CMK (cell line): ENCODE results near the gene MED29.

ENCODE experiments used
- DNase-seq: peaks from one replicate; pipeline ENCODE4 v3.0.0-alpha.2; 2010; ENCODE audit warnings: low read depth

Gene MED29

DNA sequence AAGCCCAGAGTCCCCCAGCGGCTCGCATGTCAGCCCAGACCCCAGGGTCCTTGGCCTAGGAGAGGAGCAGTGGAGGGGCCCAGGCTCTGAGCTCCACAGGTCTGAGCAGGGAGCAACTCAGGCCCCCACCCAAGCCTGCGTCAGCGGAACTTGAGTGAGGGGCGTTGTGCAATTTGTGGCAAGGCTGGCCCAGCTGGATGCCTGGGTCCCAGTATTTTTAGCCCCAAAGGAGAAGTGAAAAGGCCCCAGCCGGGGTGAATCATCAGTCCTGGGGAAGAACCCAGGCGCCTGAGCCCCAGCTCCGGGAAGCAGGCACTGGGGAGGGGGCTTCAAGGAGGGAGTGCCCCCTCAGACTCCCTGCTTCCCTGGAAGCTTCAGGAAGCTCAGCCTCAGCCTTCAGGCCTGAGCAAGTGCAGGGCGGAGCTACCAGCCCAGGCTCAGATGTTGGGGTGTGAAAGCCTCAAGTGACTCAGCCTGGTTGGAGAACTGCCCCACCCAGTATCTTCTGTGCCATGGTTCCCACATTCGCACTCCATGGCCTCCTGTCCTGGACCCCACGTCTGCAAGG, 7.2 kb downstream of the MED29 start:
- DNase-seq, result no peak

DNA sequence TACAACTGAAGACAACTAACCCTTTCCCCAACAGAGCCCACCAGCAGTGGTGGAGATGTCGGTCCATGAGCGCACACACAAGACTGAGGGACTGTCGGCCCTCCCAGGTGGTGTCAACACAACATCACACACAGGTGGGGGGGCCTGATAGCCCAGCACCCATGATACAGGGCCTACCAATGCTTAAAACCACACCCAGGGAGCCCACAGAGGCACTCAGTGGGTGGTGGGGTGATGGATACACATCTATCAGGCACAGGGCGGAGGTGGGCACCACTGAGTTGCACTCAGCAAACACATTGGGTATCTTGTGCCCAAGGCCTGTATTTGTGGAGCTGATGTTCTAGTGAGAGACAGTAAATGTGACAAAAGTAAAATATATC, 8.5 kb downstream of the MED29 start:
- no peak for DNase-seq

GRCh38 chr19:39400061-39400460, 8.9 kb downstream of the MED29 start:
- no peak for DNase-seq

DNA sequence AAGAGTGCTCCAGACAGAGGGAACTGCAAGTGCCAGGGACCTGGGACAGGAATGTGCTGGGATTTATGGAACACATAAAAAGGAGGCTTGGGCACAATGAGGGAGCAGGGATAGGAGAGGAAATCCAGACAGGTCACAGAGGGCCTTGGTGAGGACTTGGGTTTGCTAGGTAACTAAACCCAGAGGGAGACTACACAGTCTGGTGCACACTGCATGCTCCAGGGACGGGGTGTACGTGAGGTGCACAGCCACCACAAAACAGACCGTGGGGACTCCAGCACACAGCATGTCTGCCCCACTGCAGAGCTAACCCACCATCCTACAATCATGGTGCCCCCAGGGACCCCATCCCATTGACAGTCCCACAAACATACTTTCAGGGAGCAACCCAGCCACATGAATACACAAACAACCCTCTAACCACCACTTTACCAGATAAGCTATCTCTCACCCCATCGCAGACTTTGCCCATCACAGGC, 9.9 kb downstream of the MED29 start:
- no peak for DNase-seq

DNA sequence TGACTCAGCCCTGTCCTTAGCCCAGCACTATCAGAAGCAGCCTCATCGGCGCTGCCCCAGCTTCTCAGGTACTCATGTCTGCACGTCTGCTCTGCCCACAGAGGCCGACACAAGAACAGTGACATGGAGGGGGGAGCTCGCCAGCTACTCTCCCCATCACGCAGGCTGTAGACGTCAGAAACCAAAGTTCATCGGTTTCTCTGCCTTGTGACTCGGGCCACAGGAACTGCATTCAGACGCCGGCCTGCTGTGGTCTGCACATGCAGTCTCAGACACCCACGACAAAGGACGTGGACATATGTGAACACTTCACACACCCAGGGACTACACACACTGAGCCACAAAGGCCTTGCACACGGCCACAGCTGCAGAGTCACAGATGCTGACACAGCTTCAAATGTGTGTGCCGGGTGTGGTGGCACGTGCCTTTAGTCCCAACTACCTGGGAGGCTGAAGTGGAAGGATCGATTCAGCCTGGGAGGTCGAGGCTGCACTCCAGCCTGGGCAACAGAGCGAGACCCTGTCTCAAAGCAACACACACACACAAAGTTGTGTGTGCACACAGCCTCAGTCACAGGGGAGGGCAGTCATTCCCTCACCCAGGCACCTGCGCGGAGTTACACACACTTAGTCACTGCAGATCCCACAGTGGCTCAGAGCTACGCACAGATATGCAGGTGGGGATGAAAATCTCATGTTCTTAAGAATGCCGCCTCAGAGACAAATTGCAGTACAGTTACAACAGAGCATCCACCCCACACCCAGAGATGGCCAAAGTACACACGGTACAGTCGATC, 10.6 kb downstream of the MED29 start:
- no peak for DNase-seq

GRCh38 chr19:39402346-39403300, 11.4 kb downstream of the MED29 start:
- peak; percentile 92 for DNase-seq

DNA sequence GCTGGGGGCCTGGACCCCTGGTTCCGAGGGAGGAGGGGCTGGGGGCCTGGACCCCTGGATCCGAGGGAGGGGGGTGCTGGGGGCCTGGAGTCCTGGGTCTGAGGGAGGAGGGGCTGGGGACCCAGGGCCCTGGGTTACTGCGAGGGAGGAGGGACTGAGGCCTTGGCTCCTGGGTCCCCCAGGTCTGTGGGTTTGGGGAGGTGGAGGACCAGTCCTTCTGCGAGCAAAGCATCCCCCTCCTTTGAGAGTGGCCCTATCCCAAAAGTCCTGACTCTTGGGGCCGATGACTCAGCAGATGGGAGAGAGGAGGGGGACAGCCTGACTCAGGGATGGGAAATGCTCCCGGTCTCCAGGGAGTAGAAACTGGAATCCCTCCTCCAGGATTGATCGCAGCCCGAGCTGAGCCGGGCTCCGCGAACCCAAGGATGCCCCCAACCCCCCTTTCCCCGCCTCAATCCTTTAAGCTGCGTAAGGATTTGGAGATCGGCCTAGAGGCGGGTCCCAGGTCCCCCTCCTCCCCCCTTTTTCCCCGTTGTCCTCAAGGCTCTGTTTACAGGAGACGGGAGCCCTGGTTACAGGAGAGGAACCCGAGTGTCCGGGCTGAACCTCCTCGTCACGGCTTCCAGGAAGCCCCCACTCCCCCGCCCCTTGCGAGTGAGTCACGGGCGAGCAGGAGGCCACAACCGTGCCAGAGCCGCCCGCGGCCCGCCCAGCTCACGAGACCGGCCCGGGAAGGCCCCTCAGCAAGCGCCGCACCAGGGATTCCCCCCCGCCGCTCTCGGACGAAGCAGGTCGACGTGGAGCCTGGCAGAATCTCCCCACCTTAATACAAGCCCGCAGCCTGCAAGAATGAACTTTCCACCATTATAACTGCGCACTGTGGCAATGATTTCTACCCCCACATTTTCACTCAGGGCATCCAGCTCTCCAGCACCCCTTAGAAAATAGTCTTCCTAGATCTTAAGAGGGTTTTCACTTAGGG, 12.4 kb downstream of the MED29 start:
- DNase-seq, result no peak

GRCh38 chr19:39405261-39405957, 14.2 kb downstream of the MED29 start:
- DNase-seq, result no peak

DNA sequence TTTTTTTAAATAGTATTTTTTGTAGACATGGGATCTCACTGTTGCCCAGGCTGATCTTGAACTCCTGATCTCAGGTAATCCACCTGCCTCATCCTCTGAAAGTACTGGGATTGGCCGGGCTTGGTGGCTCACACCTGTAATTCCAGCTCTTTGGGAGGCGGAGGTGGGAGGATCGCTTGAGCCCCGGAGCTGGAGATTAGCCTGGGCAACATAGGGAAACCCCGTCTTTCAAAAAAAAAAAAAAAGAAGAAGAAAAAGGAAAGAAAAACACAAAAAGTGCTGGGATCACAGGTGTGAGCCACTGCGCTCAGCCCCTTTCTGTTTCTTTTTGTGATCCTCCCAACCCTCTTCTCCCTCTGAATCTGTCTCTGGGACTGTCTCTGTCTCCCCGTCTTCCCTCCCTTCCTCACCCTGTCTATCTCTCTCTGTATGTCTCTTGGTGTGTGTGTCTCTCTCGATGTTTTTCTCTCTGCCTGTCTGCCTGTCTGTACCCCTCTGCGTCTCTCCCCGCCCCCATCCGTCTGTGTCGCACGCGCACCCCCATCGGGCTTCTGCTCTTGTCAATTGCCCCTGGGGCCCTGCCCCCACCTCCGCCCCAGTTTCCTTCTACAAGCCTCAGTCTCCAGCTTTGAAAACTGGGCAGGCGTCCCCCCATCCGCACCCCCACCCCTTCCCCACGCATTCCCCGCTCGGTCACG, 14.9 kb downstream of the MED29 start:
- DNase-seq, result no peak

GRCh38 chr19:39406656-39407409, 15.7 kb downstream of the MED29 start, which contains the start of gene ZFP36:
TSS of gene ZFP36 (plus strand) at chr19:39406847. CDS start at chr19:39406905, 58 bp downstream.
- DNase-seq, result peak; percentile 56

GRCh38 chr19:39407410-39407659, 16.2 kb downstream of the MED29 start:
- no peak for DNase-seq

- DNase-seq, result no peak
Observed at GRCh38 chr19:39407660-39408391, 16.6 kb downstream of the MED29 start.

- no peak for DNase-seq
Observed at GRCh38 chr19:39408392-39409207, 17.4 kb downstream of the MED29 start.

- peak; percentile 49 for DNase-seq
Observed at GRCh38 chr19:39409208-39410016, 18.2 kb downstream of the MED29 start.

DNA sequence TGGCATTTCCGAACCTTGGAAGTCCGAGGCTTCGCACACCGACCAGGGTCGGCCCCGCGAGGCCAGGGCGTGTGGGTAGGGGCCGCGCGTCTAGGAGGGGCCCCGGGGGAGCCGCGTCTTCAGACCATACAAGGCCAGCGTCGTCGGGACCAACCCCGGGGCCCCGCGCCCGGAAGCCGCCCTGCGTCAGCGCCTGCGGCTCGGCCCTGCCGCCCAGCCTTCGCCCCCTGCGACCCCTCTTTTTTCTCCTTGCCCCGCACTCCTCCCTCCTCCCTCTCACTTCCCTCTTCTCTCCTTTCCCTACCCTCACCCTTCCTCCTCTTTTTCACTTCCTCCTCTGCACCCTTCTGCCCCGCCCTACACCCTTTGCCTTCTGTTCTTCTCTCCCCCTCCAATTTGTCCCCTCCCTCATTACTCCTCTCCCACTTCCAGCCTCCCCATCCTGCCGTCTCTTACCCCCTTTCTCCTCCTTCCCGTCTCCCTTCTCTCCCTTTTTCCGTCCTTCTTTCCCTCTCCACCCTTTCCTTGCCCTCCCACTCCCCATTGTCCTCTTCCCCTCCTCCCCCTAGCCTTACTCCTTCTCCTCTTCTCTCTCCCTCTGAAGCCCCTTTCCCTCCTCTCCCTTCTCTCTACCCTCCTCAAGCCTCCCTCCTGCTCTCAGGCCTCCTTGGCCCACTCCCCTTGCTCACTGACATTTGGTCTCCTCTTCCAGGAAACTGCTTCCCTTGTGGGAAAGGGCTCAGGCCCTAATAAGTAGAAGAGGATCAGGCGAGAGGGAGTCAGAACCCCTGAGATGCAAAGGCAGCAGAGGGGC, 19.0 kb downstream of the MED29 start:
- DNase-seq, result peak; percentile 60

DNA sequence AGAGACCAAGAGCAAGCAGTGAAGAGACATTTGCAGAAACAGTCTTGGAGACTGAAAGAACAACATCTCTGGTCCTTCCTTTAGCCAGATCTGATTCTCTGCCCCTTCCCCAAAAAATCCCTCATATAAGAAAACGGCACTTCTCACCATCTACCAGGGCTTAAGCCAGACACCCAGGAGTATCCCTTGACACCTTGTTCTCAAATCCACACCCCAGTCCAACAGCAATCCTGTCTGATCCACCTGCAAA, 19.6 kb downstream of the MED29 start:
- DNase-seq, result no peak
